Esophagus squamous epithelium (tissue), 4 donors: ENCODE data around the gene ST7.

Experiments
- POLR2A ChIP-seq, 4 donors: fragments of 450-650 bp; IDR thresholded peaks; one replicate each; pipeline ENCODE4 v1.6.1; 2017; ENCODE audit warnings: antibody characterized with exemption in 4 of 4, mild to moderate bottlenecking in 4 of 4, moderate library complexity in 3 of 4
- TF ChIP-seq, protein P1 (sequence below), 6 experiments: fragments of 450-650 bp in 4 of 6; fragments of 200-600 bp in 2 of 6; sonication (generic) in 2 of 6; IDR thresholded peaks; one replicate each; pipeline ENCODE4 v1.5.1; 2016 to 2019; ENCODE audit warnings: antibody characterized with exemption in 6 of 6, mild to moderate bottlenecking in 4 of 6, moderate library complexity in 4 of 6

DNA sequence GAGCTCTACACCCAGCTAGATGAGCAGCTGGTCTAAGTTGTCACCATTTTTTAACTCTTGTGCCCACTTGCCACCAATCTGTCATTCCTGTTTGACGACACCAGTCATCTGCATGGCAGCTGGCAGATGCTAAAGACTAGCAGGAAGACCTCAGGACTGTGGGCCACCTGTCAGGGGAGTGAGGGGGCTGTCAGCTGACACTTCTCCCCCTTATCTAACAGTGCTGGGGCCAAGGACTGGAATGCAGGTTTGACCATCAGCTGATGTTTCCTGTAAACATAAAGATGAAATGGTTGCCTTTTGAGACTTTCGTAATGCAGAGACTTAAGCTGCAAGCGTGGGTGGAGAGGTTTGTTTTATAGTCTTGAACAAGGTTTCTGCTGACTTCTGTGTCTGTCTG lies 276.0 kb downstream of the ST7 start:
- no peak for TF ChIP-seq POLR2A (IDR thresholded peaks at IDR 0.05)
- TF ChIP-seq, protein P1, sequence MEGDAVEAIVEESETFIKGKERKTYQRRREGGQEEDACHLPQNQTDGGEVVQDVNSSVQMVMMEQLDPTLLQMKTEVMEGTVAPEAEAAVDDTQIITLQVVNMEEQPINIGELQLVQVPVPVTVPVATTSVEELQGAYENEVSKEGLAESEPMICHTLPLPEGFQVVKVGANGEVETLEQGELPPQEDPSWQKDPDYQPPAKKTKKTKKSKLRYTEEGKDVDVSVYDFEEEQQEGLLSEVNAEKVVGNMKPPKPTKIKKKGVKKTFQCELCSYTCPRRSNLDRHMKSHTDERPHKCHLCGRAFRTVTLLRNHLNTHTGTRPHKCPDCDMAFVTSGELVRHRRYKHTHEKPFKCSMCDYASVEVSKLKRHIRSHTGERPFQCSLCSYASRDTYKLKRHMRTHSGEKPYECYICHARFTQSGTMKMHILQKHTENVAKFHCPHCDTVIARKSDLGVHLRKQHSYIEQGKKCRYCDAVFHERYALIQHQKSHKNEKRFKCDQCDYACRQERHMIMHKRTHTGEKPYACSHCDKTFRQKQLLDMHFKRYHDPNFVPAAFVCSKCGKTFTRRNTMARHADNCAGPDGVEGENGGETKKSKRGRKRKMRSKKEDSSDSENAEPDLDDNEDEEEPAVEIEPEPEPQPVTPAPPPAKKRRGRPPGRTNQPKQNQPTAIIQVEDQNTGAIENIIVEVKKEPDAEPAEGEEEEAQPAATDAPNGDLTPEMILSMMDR (IDR thresholded peaks at IDR 0.05): no peak
